CD8-positive, alpha-beta memory T cell (primary cell): Measurements from ENCODE around the gene ALDH1A3. TPM values are rescaled to one million over a fixed set of nuclear protein-coding genes. Genes with fewer than 3 reads are reported as not detected.

ENCODE experiments used
- CTCF ChIA-PET: fragments of 350-600 bp; sonication (Branson Sonifier 250); formaldehyde crosslinking; loops from one replicate; lab custom pipeline; 2021; ENCODE audit warnings: antibody characterized with exemption; lab: Charles Lee
- POLR2A ChIA-PET: fragments of 350-600 bp; sonication (Branson Sonifier 250); formaldehyde crosslinking; loops from one replicate; lab custom pipeline; 2021; ENCODE audit warnings: antibody characterized with exemption; lab: Charles Lee
- DNase-seq, 5 donors: peaks; one replicate each; pipeline versions ENCODE4 v3.0.0 to v3.0.0-alpha.2; 2020 to 2022; ENCODE audit warnings: mixed read lengths in 1 of 5
- H3K27ac ChIP-seq: one replicate; pipeline ENCODE4 v1.7.0; 2013; ENCODE audit warnings: low read depth, mild to moderate bottlenecking, low read length, moderate library complexity
- H3K27me3 ChIP-seq: 2 replicates; pipeline ENCODE4 v1.7.0; 2013; ENCODE audit warnings: low read length, mild to moderate bottlenecking; ENCODE audit not compliant: insufficient read depth, poor library complexity, severe bottlenecking
- H3K36me3 ChIP-seq: 2 replicates; pipeline ENCODE4 v1.7.0; 2013; ENCODE audit warnings: mild to moderate bottlenecking, low read length, moderate library complexity; ENCODE audit not compliant: insufficient read depth
- H3K4me1 ChIP-seq: 2 replicates; pipeline ENCODE4 v1.7.0; 2013; ENCODE audit warnings: mild to moderate bottlenecking, low read length, moderate library complexity; ENCODE audit not compliant: insufficient read depth
- H3K4me3 ChIP-seq: 2 replicates; pipeline ENCODE4 v1.7.0; 2013; ENCODE audit warnings: mild to moderate bottlenecking, low read length
- H3K9me3 ChIP-seq: 2 replicates; pipeline ENCODE4 v1.7.0; 2013; ENCODE audit warnings: mild to moderate bottlenecking, low read length
- H3K27ac Mint-ChIP-seq, 8 donors: one replicate each; pipeline ENCODE4 v1.8.0; 2020 to 2021; ENCODE audit warnings: mixed read lengths in 8 of 8, mild to moderate bottlenecking in 6 of 8, inconsistent platforms in 3 of 8, moderate library complexity in 3 of 8
- H3K27me3 Mint-ChIP-seq, 2 donors: one replicate each; pipeline ENCODE4 v1.8.0; 2020 to 2021; ENCODE audit warnings: mixed read lengths in 2 of 2, mild to moderate bottlenecking in 1 of 2, moderate library complexity in 1 of 2
- H3K36me3 Mint-ChIP-seq, 3 donors: one replicate each; pipeline ENCODE4 v1.8.0; 2020 to 2021; ENCODE audit warnings: mixed read lengths in 3 of 3, inconsistent platforms in 1 of 3, mild to moderate bottlenecking in 1 of 3
- H3K4me1 Mint-ChIP-seq, 3 donors: one replicate each; pipeline ENCODE4 v1.8.0; 2020 to 2021; ENCODE audit warnings: mixed read lengths in 3 of 3, inconsistent platforms in 1 of 3, mild to moderate bottlenecking in 1 of 3
- H3K4me3 Mint-ChIP-seq, 7 donors: one replicate each; pipeline ENCODE4 v1.8.0; 2020 to 2021; ENCODE audit warnings: mixed read lengths in 7 of 7, mild to moderate bottlenecking in 6 of 7, moderate library complexity in 4 of 7, inconsistent platforms in 2 of 7
- H3K9me3 Mint-ChIP-seq, 5 donors: one replicate each; pipeline ENCODE4 v1.8.0; 2020 to 2022; ENCODE audit warnings: mixed read lengths in 5 of 5, mild to moderate bottlenecking in 3 of 5, moderate library complexity in 2 of 5, inconsistent platforms in 1 of 5
- polyA plus RNA-seq: library from polyadenylated mRNA; unstranded; fragments of 300-500 nt; fragmentation: Illumina TruSeq; gene quantifications from one replicate; pipeline ENCODE4 v1.2.3, GENCODE V29; 2021
- total RNA-seq, 2 experiments: library from RNA; stranded (reverse); gene quantifications; one replicate each; pipeline ENCODE4 v1.2.3, GENCODE V29; 2021

Gene ALDH1A3
- total and polyA plus RNA-seq, 3 experiments from 2014 or later = not detected

GRCh38 chr15:100923902-100924301 lies 44.3 kb downstream of the ALDH1A3 start:
- H3K27me3 Mint-ChIP-seq = peaks cover 14 to 49% of the 10 kb centered on the region in 2 donors
- H3K4me3 Mint-ChIP-seq = no peak overlapping the region
- no peak for DNase-seq
- no peaks in the 10 kb centered on the region for H3K9me3 Mint-ChIP-seq
- H3K4me1 ChIP-seq = no peaks in the 10 kb centered on the region
- no peaks in the 10 kb centered on the region for H3K9me3 ChIP-seq
- H3K27me3 ChIP-seq = peaks cover 13% of the 10 kb centered on the region
- no peak overlapping the region for H3K4me3 ChIP-seq
- H3K27ac ChIP-seq = no peak overlapping the region
- H3K27ac Mint-ChIP-seq = no peak overlapping the region
- H3K36me3 ChIP-seq = no peaks in the 10 kb centered on the region
- POLR2A ChIA-PET = no interaction called here
- H3K4me1 Mint-ChIP-seq = peaks cover 2 to 16% (median 12%) of the 10 kb centered on the region in 3 donors
- CTCF ChIA-PET = no interaction called here
- no peaks in the 10 kb centered on the region for H3K36me3 Mint-ChIP-seq

- ChIA-PET POLR2A (no interaction called here), CTCF (no interaction called here)
- no peaks in the 10 kb centered on the region for H3K36me3 Mint-ChIP-seq
- no peaks in the 10 kb centered on the region for H3K9me3 Mint-ChIP-seq
- H3K27ac Mint-ChIP-seq = no peak overlapping the region
- Histone ChIP-seq H3K27ac (no peak overlapping the region), H3K36me3 (no peaks in the 10 kb centered on the region), H3K4me1 (no peaks in the 10 kb centered on the region), H3K27me3 (peaks cover 12% of the 10 kb centered on the region), H3K9me3 (no peaks in the 10 kb centered on the region), H3K4me3 (no peak overlapping the region)
- no peak overlapping the region for H3K4me3 Mint-ChIP-seq
- H3K27me3 Mint-ChIP-seq = peaks cover 16 to 52% of the 10 kb centered on the region in 2 donors
- DNase-seq = no peak
- peaks cover 2 to 16% (median 12%) of the 10 kb centered on the region in 3 donors for H3K4me1 Mint-ChIP-seq
These were observed 44.8 kb downstream of the ALDH1A3 start for GRCh38 chr15:100924436-100924835.

GRCh38 chr15:100925480-100925879 lies 45.8 kb downstream of the ALDH1A3 start:
- CTCF ChIA-PET = interaction anchor here (1.0 kb wide), 1 partner anchor 81 kb away, joined by 3 read pairs; no protein-coding TSS in a partner anchor
- no peak overlapping the region for H3K27ac Mint-ChIP-seq

GRCh38 chr15:100926258-100926657 lies 46.6 kb downstream of the ALDH1A3 start:
- Mint-ChIP-seq H3K36me3 (no peaks in the 10 kb centered on the region), H3K4me3 (no peak overlapping the region), H3K4me1 (peaks cover 0 to 6% (median 5%) of the 10 kb centered on the region in 3 donors), H3K27ac (no peak overlapping the region), H3K9me3 (no peaks in the 10 kb centered on the region), H3K27me3 (peaks cover 14 to 49% of the 10 kb centered on the region in 2 donors)
- Histone ChIP-seq H3K9me3 (no peaks in the 10 kb centered on the region), H3K27ac (no peak overlapping the region), H3K4me3 (no peak overlapping the region), H3K36me3 (no peaks in the 10 kb centered on the region), H3K4me1 (no peaks in the 10 kb centered on the region), H3K27me3 (no peaks in the 10 kb centered on the region)
- ChIA-PET CTCF (interaction anchor here (0.8 kb wide), 1 partner anchor 12 kb away, joined by 3 read pairs; no protein-coding TSS in a partner anchor), POLR2A (no interaction called here)
- no peak for DNase-seq

More at GRCh38 chr15:100925480-100925879, 45.8 kb downstream of the ALDH1A3 start:
- Histone ChIP-seq H3K4me3 (no peak overlapping the region), H3K27ac (no peak overlapping the region), H3K9me3 (no peaks in the 10 kb centered on the region), H3K27me3 (peaks cover 7% of the 10 kb centered on the region), H3K36me3 (no peaks in the 10 kb centered on the region), H3K4me1 (no peaks in the 10 kb centered on the region)
- H3K36me3 Mint-ChIP-seq = no peaks in the 10 kb centered on the region
- H3K4me1 Mint-ChIP-seq = peaks cover 0 to 9% (median 5%) of the 10 kb centered on the region in 3 donors
- H3K27me3 Mint-ChIP-seq = peaks cover 16 to 51% of the 10 kb centered on the region in 2 donors
- H3K9me3 Mint-ChIP-seq = no peaks in the 10 kb centered on the region
- POLR2A ChIA-PET = no interaction called here
- no peak overlapping the region for H3K4me3 Mint-ChIP-seq
- no peak for DNase-seq

GRCh38 chr15:100926971-100927756 lies 47.5 kb downstream of the ALDH1A3 start:
- POLR2A ChIA-PET = no interaction called here
- no peak overlapping the region for H3K27ac ChIP-seq
- DNase-seq = no peak
- no peaks in the 10 kb centered on the region for H3K36me3 Mint-ChIP-seq
- no peaks in the 10 kb centered on the region for H3K27me3 ChIP-seq
- no peaks in the 10 kb centered on the region for H3K9me3 ChIP-seq
- H3K27me3 Mint-ChIP-seq = peaks cover 7 to 50% of the 10 kb centered on the region in 2 donors
- H3K4me3 Mint-ChIP-seq = no peak overlapping the region
- CTCF ChIA-PET = interaction anchor here (0.8 kb wide), 1 partner anchor 11 kb away, joined by 3 read pairs; no protein-coding TSS in a partner anchor
- H3K4me3 ChIP-seq = no peak overlapping the region
- no peaks in the 10 kb centered on the region for H3K9me3 Mint-ChIP-seq
- peaks cover 0 to 5% (median 2%) of the 10 kb centered on the region in 3 donors for H3K4me1 Mint-ChIP-seq
- no peak overlapping the region for H3K27ac Mint-ChIP-seq
- no peaks in the 10 kb centered on the region for H3K36me3 ChIP-seq
- no peaks in the 10 kb centered on the region for H3K4me1 ChIP-seq

- POLR2A ChIA-PET = no interaction called here
- Mint-ChIP-seq H3K27ac (peak overlapping the region in 1 of 8 donors; percentile 5), H3K36me3 (no peaks in the 10 kb centered on the region), H3K4me3 (no peak overlapping the region), H3K4me1 (no peaks in the 10 kb centered on the region), H3K9me3 (no peaks in the 10 kb centered on the region), H3K27me3 (peaks cover 5 to 46% of the 10 kb centered on the region in 2 donors)
- H3K9me3 ChIP-seq = no peaks in the 10 kb centered on the region
- H3K27me3 ChIP-seq = no peaks in the 10 kb centered on the region
- no peak overlapping the region for H3K27ac ChIP-seq
- CTCF ChIA-PET = no interaction called here
- DNase-seq = no peak
- H3K36me3 ChIP-seq = no peaks in the 10 kb centered on the region
- no peaks in the 10 kb centered on the region for H3K4me1 ChIP-seq
- no peak overlapping the region for H3K4me3 ChIP-seq
These were observed 49.1 kb downstream of the ALDH1A3 start for GRCh38 chr15:100928632-100929280.

- H3K36me3 ChIP-seq = no peaks in the 10 kb centered on the region
These were observed 50.0 kb downstream of the ALDH1A3 start for GRCh38 chr15:100929641-100930042.

GRCh38 chr15:100930306-100930848 lies 50.7 kb downstream of the ALDH1A3 start:
- Mint-ChIP-seq H3K27me3 (peaks cover 5 to 36% of the 10 kb centered on the region in 2 donors), H3K4me1 (no peaks in the 10 kb centered on the region), H3K4me3 (no peak overlapping the region), H3K9me3 (no peaks in the 10 kb centered on the region), H3K36me3 (no peaks in the 10 kb centered on the region), H3K27ac (no peak overlapping the region)
- no peak overlapping the region for H3K27ac ChIP-seq
- DNase-seq = no peak
- CTCF ChIA-PET = no interaction called here
- H3K27me3 ChIP-seq = no peaks in the 10 kb centered on the region
- H3K9me3 ChIP-seq = no peaks in the 10 kb centered on the region
- H3K36me3 ChIP-seq = no peaks in the 10 kb centered on the region
- no peaks in the 10 kb centered on the region for H3K4me1 ChIP-seq
- no peak overlapping the region for H3K4me3 ChIP-seq
- POLR2A ChIA-PET = no interaction called here

More at GRCh38 chr15:100929641-100930042, 50.0 kb downstream of the ALDH1A3 start:
- Mint-ChIP-seq H3K27me3 (peaks cover 5 to 40% of the 10 kb centered on the region in 2 donors), H3K36me3 (no peaks in the 10 kb centered on the region), H3K9me3 (no peaks in the 10 kb centered on the region), H3K4me3 (no peak overlapping the region), H3K4me1 (no peaks in the 10 kb centered on the region), H3K27ac (no peak overlapping the region)
- POLR2A ChIA-PET = no interaction called here
- CTCF ChIA-PET = no interaction called here
- H3K9me3 ChIP-seq = no peaks in the 10 kb centered on the region
- H3K27ac ChIP-seq = no peak overlapping the region
- DNase-seq = no peak
- no peaks in the 10 kb centered on the region for H3K27me3 ChIP-seq
- H3K4me3 ChIP-seq = no peak overlapping the region
- no peaks in the 10 kb centered on the region for H3K4me1 ChIP-seq
